Activated CD4-positive, alpha-beta T cell treated with anti-CD3 and anti-CD28 coated beads, Interleukin-2, amount 10 ng/mL, durations not matched to agents 24 days and 14 days (primary cell): ENCODE measurements around the gene ATAD3B. TPM values are rescaled to one million over a fixed set of nuclear protein-coding genes. Genes with fewer than 3 reads are reported as not detected.
"Not testable (repeated sequence)": the region's sequence is repeated elsewhere in the genome, so short reads cannot be mapped to it uniquely, and the experiment has no call there.

ENCODE experiments used
- DNase-seq: peaks from one replicate; pipeline ENCODE4 v3.0.0; 2022
- H3K27ac Mint-ChIP-seq: one replicate; pipeline ENCODE4 v1.8.0; 2022; ENCODE audit warnings: mild to moderate bottlenecking, mixed read lengths
- H3K27me3 Mint-ChIP-seq: one replicate; pipeline ENCODE4 v1.8.0; 2022; ENCODE audit warnings: mixed read lengths
- H3K36me3 Mint-ChIP-seq: one replicate; pipeline ENCODE4 v1.8.0; 2022; ENCODE audit warnings: low read depth, mild to moderate bottlenecking, mixed read lengths
- H3K4me1 Mint-ChIP-seq: one replicate; pipeline ENCODE4 v1.8.0; 2021; ENCODE audit warnings: mixed read lengths
- H3K4me3 Mint-ChIP-seq: one replicate; pipeline ENCODE4 v1.8.0; 2022; ENCODE audit warnings: mild to moderate bottlenecking, moderate library complexity, mixed read lengths
- H3K9me3 Mint-ChIP-seq: one replicate; pipeline ENCODE4 v1.8.0; 2021; ENCODE audit warnings: mixed read lengths
- intact Hi-C: fragments of 100-400 bp; cut with micrococcal nuclease; formaldehyde crosslinking; loops from one replicate; pipeline ENCODE4 v1.15.1; 2023
- total RNA-seq: library from RNA; stranded (reverse); gene quantifications from 2 replicates; pipeline ENCODE4 v1.2.3, GENCODE V29; 2022

Gene ATAD3B
- total RNA-seq, 1 donor from 2014 or later, result 98.5 TPM

- no peak for DNase-seq
- H3K27me3 Mint-ChIP-seq, result no peaks in the 10 kb centered on the region
- H3K9me3 Mint-ChIP-seq, result peaks cover 5% of the 10 kb centered on the region
- H3K27ac Mint-ChIP-seq, result no peak overlapping the region
- no peaks in the 10 kb centered on the region for H3K4me1 Mint-ChIP-seq
- intact Hi-C loops, result no loop called here
- peaks cover 36% of the 10 kb centered on the region for H3K36me3 Mint-ChIP-seq
- H3K4me3 Mint-ChIP-seq, result no peak overlapping the region
Measured at GRCh38 chr1:1528301-1529267, 57.0 kb downstream of the ATAD3B start.

- H3K36me3 Mint-ChIP-seq, result peaks cover 36% of the 10 kb centered on the region
- peaks cover 5% of the 10 kb centered on the region for H3K9me3 Mint-ChIP-seq
- H3K4me3 Mint-ChIP-seq, result no peak overlapping the region
- H3K27me3 Mint-ChIP-seq, result no peaks in the 10 kb centered on the region
- no peak for DNase-seq
- no peak overlapping the region for H3K27ac Mint-ChIP-seq
- no peaks in the 10 kb centered on the region for H3K4me1 Mint-ChIP-seq
- intact Hi-C loops, result no loop called here
Measured at GRCh38 chr1:1529321-1529720, 57.8 kb downstream of the ATAD3B start.

GRCh38 chr1:1529936-1530335 is 58.4 kb downstream of the ATAD3B start:
- no peak for DNase-seq
- no peaks in the 10 kb centered on the region for H3K4me1 Mint-ChIP-seq
- intact Hi-C loops, result no loop called here
- no peak overlapping the region for H3K27ac Mint-ChIP-seq
- H3K36me3 Mint-ChIP-seq, result peaks cover 36% of the 10 kb centered on the region
- no peak overlapping the region for H3K4me3 Mint-ChIP-seq
- no peaks in the 10 kb centered on the region for H3K27me3 Mint-ChIP-seq
- H3K9me3 Mint-ChIP-seq, result peaks cover 5% of the 10 kb centered on the region

DNA sequence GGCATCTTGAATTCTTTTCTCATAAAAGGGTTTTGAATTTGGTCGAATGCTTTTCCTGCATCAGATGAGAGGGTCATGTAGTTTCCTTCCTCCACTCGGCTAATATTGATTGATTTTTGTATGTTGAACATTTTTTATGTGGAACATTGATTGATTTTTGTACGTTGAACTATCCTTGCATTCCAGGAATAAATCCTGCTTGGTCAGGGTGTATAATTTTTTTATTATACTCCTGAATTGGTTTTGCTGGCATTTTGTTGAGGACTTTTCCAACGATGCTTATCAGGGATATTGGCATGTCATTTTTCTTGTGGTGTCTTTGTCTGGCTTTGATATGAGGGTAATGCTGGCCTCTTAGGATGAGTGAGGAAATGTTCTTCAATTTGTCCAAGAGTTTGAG is 60.4 kb downstream of the ATAD3B start:
- H3K9me3 Mint-ChIP-seq, result peaks cover 5% of the 10 kb centered on the region
- H3K36me3 Mint-ChIP-seq, result peaks cover 32% of the 10 kb centered on the region
- DNase-seq, result no peak
- no peaks in the 10 kb centered on the region for H3K27me3 Mint-ChIP-seq
- H3K27ac Mint-ChIP-seq, result no peak overlapping the region
- no peak overlapping the region for H3K4me3 Mint-ChIP-seq
- intact Hi-C loops, result no loop called here
- H3K4me1 Mint-ChIP-seq, result no peaks in the 10 kb centered on the region

DNA sequence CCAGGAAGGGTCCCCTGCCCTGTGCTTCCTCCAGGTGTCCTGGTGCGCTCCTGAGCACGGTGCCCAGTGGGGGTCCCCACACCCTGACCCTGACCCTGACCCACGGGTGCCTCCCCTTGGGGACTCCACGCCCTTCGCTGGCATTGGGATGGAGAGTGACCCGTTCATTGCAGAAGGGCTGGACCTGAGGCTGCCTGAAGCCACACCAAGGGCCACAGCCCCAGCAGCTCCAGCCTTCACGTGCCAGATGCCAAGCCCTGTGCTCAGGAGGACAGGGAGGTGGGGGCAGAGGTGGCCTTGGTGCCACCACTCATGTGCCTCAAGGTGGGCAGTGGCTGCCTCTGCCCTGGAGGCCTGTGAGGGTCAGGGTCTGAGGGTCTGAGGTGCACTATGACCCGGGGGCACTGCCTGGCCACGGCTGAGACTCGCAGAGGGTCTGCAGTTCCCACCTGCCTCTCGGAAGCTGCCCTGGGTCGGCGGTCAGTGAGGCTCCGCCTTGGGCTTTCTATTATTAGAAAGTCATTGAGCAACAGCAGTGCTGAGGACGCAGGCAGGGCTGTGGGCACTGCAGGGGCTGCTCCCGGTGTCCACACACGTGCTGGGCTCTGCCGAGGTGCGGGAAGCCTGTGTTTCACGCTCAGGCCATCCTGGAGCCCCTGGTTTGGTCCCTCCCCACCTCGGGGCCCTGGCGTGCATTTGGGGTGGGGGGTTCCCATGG is 61.8 kb downstream of the ATAD3B start:
- H3K9me3 Mint-ChIP-seq, DNase-seq, H3K4me1 Mint-ChIP-seq, H3K27me3 Mint-ChIP-seq, H3K27ac Mint-ChIP-seq, intact Hi-C loops, H3K4me3 Mint-ChIP-seq: not testable (repeated sequence)
- H3K36me3 Mint-ChIP-seq, result peaks cover 26% of the 10 kb centered on the region

DNA sequence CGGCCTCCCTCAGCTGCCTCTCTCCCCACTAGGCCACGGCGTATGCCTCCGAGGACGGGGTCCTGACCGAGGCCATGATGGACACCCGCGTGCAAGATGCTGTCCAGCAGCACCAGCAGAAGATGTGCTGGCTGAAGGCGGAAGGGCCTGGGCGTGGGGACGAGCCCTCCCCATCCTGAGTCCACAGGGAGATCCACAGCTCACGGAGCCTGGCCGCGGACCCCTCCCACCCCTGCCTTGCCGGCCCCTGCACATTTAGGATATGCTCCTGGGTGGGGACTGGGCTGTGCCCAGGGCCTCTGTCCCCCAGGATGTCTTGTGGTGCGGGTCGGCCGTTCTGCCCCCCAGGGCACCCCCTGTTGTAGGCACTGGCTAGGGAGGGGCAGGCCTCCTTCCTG is 62.3 kb downstream of the ATAD3B start:
- H3K4me3 Mint-ChIP-seq, intact Hi-C loops, H3K4me1 Mint-ChIP-seq, H3K27ac Mint-ChIP-seq, H3K27me3 Mint-ChIP-seq, DNase-seq, H3K9me3 Mint-ChIP-seq: not testable (repeated sequence)
- H3K36me3 Mint-ChIP-seq, result peaks cover 26% of the 10 kb centered on the region

DNA sequence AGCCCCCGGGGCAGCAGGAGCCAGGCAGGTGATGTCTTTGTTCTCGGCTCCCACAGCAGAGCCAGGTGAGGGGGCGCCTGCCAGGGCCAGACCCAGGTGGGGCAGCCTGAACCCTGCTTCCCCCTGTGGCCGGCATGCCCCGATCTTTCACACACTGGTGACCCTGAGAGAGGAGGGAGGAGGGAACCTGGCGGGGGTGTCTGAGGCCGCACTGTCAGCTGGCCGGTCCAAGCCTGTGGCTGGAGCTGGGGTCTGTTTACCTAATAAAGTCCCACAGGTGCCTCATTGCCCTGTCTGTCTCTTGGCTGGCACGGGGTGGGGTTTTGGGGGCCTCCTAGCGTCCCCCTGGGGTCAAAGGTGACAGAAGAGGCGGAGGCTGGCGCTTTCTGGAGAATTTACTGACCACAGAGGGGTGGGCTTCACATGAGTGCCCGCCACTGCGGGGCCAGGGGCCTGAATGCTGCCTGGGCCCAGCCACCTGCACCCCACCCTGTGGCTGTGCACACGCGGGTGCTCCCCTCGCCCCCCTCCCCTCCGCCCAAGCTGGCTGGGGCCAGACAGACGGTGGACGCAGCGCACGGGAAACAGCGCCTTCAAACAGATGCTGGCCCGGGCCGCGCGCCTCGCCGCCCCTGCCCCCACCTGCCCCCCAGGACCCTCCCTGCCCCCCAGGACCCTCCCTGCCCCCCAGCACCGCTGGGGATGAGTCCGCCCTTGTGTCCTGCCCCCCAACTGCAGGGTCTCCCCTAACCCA is 63.0 kb downstream of the ATAD3B start:
- peaks cover under 1% of the 10 kb centered on the region for H3K27me3 Mint-ChIP-seq
- peaks cover 25% of the 10 kb centered on the region for H3K36me3 Mint-ChIP-seq
- intact Hi-C loops, result no loop called here
- no peak overlapping the region for H3K27ac Mint-ChIP-seq
- no peak for DNase-seq
- H3K4me3 Mint-ChIP-seq, result no peak overlapping the region
- H3K4me1 Mint-ChIP-seq, result no peaks in the 10 kb centered on the region
- H3K9me3 Mint-ChIP-seq, result peaks cover 5% of the 10 kb centered on the region

- no peak for DNase-seq
- H3K27me3 Mint-ChIP-seq, result peaks cover 1% of the 10 kb centered on the region
- peaks cover 5% of the 10 kb centered on the region for H3K9me3 Mint-ChIP-seq
- H3K4me1 Mint-ChIP-seq, result no peaks in the 10 kb centered on the region
- no peak overlapping the region for H3K4me3 Mint-ChIP-seq
- H3K36me3 Mint-ChIP-seq, result peaks cover 18% of the 10 kb centered on the region
- intact Hi-C loops, result no loop called here
- H3K27ac Mint-ChIP-seq, result no peak overlapping the region
Measured at GRCh38 chr1:1535201-1536018, 63.8 kb downstream of the ATAD3B start.

DNA sequence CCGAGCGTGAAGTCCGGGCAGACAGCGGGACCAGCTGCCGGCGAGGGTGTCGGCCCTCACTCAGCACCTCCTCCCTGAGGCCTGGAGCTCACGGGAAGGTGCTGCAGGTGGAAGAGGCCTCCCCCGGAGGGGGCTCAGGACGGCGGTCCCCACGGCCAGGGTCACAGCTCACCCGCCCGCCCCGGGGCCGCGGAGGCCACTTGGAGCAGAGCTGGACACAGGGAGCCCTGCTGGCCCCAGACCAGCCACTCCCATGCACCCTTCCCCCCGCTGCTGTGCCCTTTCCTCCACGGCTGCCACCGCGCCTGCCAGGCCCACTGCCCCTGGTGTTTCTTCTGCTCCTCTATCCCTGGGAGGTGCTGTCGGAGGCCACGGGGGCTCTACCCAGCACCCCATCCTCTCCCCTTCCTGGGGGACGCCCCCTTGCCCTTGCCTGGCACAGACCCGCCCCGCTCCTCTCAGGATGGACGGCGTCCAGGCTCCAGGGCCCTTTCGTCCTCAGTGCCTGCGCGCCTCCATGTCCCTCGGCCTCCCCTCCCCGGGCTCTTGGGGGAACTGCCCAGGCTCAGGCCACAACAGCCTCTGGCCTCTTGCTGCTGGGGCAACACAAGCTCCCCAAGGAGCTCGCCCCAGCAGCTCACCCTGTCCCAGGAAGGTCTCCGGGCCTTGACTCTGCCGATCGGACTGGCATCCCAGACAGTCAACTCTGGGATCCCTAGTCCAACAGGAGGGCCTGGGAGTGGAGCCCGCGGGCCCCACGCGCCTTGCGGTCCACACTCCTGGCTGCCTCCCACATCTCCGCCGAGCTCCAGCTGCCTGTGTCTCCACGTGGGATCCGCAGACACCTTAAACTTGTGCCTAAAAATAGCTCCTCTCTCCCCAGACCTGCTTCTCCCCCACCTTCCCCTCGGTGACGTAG is 64.7 kb downstream of the ATAD3B start:
- peaks cover 5% of the 10 kb centered on the region for H3K9me3 Mint-ChIP-seq
- H3K27ac Mint-ChIP-seq, result no peak overlapping the region
- peaks cover 1% of the 10 kb centered on the region for H3K27me3 Mint-ChIP-seq
- intact Hi-C loops, result no loop called here
- no peaks in the 10 kb centered on the region for H3K4me1 Mint-ChIP-seq
- no peak for DNase-seq
- H3K4me3 Mint-ChIP-seq, result no peak overlapping the region
- H3K36me3 Mint-ChIP-seq, result peaks cover 12% of the 10 kb centered on the region

DNA sequence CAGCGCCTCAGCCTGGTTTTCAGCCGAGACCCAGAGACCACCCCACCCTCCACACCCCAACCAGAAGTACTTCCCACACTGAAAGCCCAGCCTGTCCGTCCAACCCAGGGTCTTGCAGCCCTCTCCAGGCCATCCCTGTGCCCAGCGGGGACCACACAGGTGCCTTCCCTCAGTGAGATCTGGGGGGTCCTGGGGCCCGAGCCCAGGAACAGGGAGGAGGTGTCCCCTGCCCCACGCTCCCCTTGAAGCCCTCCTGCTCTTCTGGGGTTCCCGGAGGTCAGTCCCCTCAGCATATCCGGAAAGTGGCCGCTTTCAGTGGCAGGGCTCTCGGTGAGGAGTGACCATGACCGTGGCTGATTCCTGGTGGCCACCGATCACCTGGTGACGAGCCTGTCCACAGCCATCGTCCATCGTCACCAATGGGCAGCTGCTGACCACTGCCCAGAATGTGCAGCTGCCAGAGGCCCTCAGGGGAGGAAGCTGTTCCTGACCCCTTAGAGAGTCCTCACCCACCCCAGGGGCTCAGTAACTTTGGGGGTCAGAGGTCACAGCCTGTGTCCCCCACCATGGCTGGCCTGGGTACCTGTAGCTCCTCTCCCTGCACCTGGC is 65.5 kb downstream of the ATAD3B start:
- DNase-seq, result no peak
- Mint-ChIP-seq H3K27me3 (peaks cover 1% of the 10 kb centered on the region), H3K4me3 (no peak overlapping the region), H3K4me1 (peaks cover 1% of the 10 kb centered on the region), H3K36me3 (peaks cover 12% of the 10 kb centered on the region), H3K9me3 (peaks cover 2% of the 10 kb centered on the region), H3K27ac (no peak overlapping the region)
- intact Hi-C loops, result no loop called here

DNA sequence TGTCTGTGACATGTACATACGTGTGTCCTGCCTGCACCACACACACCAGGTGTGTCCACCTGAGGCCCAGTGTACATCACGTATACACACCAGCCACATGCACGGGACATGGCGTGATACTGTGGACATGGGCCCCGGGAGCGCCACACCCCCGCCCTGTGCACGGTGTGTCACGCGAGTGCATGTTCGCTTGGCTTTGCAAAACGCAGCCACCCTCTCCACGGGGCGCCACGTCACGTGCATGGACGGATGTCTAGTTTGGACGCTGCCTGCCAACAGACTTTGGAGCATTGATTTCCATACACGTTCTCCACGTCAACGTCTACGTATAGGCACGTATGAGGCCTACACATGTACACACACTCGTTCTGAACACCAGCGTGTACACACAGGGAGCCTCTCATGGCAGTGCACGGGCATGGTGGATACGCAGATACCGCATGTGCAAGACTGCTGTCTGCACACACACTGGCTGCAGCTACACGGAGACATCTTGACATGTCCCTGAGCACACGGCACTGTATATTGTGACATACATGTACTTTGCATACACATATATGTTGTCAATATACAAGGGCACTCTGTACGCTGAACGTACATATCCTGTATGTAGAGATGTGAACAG is 66.2 kb downstream of the ATAD3B start:
- no peak overlapping the region for H3K27ac Mint-ChIP-seq
- H3K36me3 Mint-ChIP-seq, result peaks cover 14% of the 10 kb centered on the region
- no peak for DNase-seq
- H3K4me3 Mint-ChIP-seq, result no peak overlapping the region
- no peaks in the 10 kb centered on the region for H3K9me3 Mint-ChIP-seq
- intact Hi-C loops, result no loop called here
- H3K27me3 Mint-ChIP-seq, result peaks cover 1% of the 10 kb centered on the region
- H3K4me1 Mint-ChIP-seq, result peaks cover 1% of the 10 kb centered on the region

- intact Hi-C loops, result no loop called here
- H3K9me3 Mint-ChIP-seq, result no peaks in the 10 kb centered on the region
- no peak for DNase-seq
- H3K27me3 Mint-ChIP-seq, result peaks cover 1% of the 10 kb centered on the region
- H3K4me1 Mint-ChIP-seq, result peaks cover 1% of the 10 kb centered on the region
- no peak overlapping the region for H3K27ac Mint-ChIP-seq
- no peak overlapping the region for H3K4me3 Mint-ChIP-seq
- H3K36me3 Mint-ChIP-seq, result peaks cover 16% of the 10 kb centered on the region
Measured at GRCh38 chr1:1538334-1538733, 66.8 kb downstream of the ATAD3B start.
